MM.1S (cell line): ENCODE data around the gene VWA5B2.

Experiments used
- CTCF ChIP-seq: fragments of 300-600 bp; sonication (generic); IDR thresholded peaks from 2 replicates; pipeline ENCODE4 v1.5.1; 2016; ENCODE audit warnings: antibody characterized with exemption, low read length, mixed read lengths
- EZH2 ChIP-seq: fragments of 300-600 bp; sonication (generic); optimal IDR thresholded peaks from 2 replicates; pipeline ENCODE3; 2017; ENCODE audit warnings: low read depth, mild to moderate bottlenecking, antibody characterized with exemption, low read length, mixed read lengths

GRCh38 chr3:184234671-184235380 lies 5.4 kb downstream of the VWA5B2 start:
- TF ChIP-seq CTCF (no peak), EZH2 (no peak)
